Loucy (cell line): Measurements from ENCODE around the gene CD7.
A peak's percentile ranks its signal among the peaks of the same experiment; 100 is the strongest.

Experiments used
- H2AFZ ChIP-seq: fragments of 200-600 bp; sonication (generic); 2 replicates; pipeline ENCODE4 v1.6.0; 2016; ENCODE audit warnings: antibody characterized with exemption, mild to moderate bottlenecking, low read length, moderate library complexity
- H3F3A ChIP-seq: fragments of 200-600 bp; 2 replicates; pipeline ENCODE4 v1.6.0; 2016; ENCODE audit warnings: antibody characterized with exemption, low read depth, mild to moderate bottlenecking
- H3K27me3 ChIP-seq: fragments of 200-600 bp; sonication (generic); 2 replicates; pipeline ENCODE4 v1.6.1; 2014; ENCODE audit warnings: low read length, mild to moderate bottlenecking; ENCODE audit not compliant: insufficient read depth, poor library complexity, severe bottlenecking
- H3K36me3 ChIP-seq: fragments of 200-600 bp; sonication (generic); 2 replicates; pipeline ENCODE4 v1.6.1; 2016; ENCODE audit warnings: low read length; ENCODE audit not compliant: insufficient read depth
- H3K4me1 ChIP-seq: fragments of 200-600 bp; sonication (generic); 2 replicates; pipeline ENCODE4 v1.5.1; 2014; ENCODE audit warnings: low read length, mild to moderate bottlenecking; ENCODE audit not compliant: insufficient read depth, poor library complexity, severe bottlenecking
- H3K4me2 ChIP-seq: fragments of 200-600 bp; sonication (generic); 2 replicates; pipeline ENCODE4 v1.6.0; 2014; ENCODE audit warnings: antibody characterized with exemption, low read length, low read depth, mild to moderate bottlenecking; ENCODE audit not compliant: poor library complexity, severe bottlenecking
- H3K4me3 ChIP-seq: fragments of 200-600 bp; sonication (generic); 2 replicates; pipeline ENCODE4 v1.5.1; 2014; ENCODE audit warnings: low read length, mild to moderate bottlenecking, mixed read lengths; ENCODE audit not compliant: poor library complexity, severe bottlenecking
- H3K79me2 ChIP-seq: fragments of 200-600 bp; sonication (generic); 2 replicates; pipeline ENCODE4 v1.6.1; 2014; ENCODE audit warnings: low read length; ENCODE audit not compliant: insufficient read depth
- H3K9ac ChIP-seq: fragments of 200-600 bp; sonication (generic); 2 replicates; pipeline ENCODE4 v1.6.0; 2014; ENCODE audit warnings: mild to moderate bottlenecking, low read depth, low read length, moderate library complexity; ENCODE audit not compliant: poor library complexity, severe bottlenecking
- H3K9me2 ChIP-seq: fragments of 200-600 bp; sonication (generic); replicated peaks from 2 replicates; pipeline ENCODE4 v1.6.1; 2016; ENCODE audit warnings: low read depth, low read length, mixed read lengths
- H3K9me3 ChIP-seq: fragments of 200-600 bp; sonication (generic); 2 replicates; pipeline ENCODE4 v1.6.1; 2014; ENCODE audit warnings: mild to moderate bottlenecking, antibody characterized with exemption, low read length, low read depth; ENCODE audit not compliant: insufficient read depth
- H4K20me1 ChIP-seq: fragments of 200-600 bp; sonication (generic); 2 replicates; pipeline ENCODE4 v1.6.0; 2014; ENCODE audit warnings: antibody characterized with exemption, low read length, mild to moderate bottlenecking; ENCODE audit not compliant: insufficient read depth, poor library complexity, severe bottlenecking
- CTCF ChIP-seq: fragments of 200-600 bp; sonication (generic); conservative IDR thresholded peaks from 2 replicates; pipeline ENCODE4 v1.5.1; 2014; ENCODE audit warnings: mild to moderate bottlenecking, antibody characterized with exemption, low read length
- EZH2phosphoT487 ChIP-seq: fragments of 200-600 bp; IDR thresholded peaks from 2 replicates; pipeline ENCODE4 v1.6.1; 2018; ENCODE audit warnings: antibody characterized with exemption, mild to moderate bottlenecking, moderate library complexity, borderline replicate concordance

CD7 gene

GRCh38 chr17:82302568-82302963, 14.8 kb downstream of the CD7 start:
- peak overlapping the region; percentile 87 for H3K4me2 ChIP-seq
- no peaks in the 10 kb centered on the region for H3K9me3 ChIP-seq
- no peaks in the 10 kb centered on the region for H3K9me2 ChIP-seq
- no peaks in the 10 kb centered on the region for H3K36me3 ChIP-seq
- H3K4me1 ChIP-seq = peaks cover 87% of the 10 kb centered on the region
- H3K27me3 ChIP-seq = no peaks in the 10 kb centered on the region
- H3F3A ChIP-seq = peaks cover 19% of the 10 kb centered on the region
- TF ChIP-seq CTCF (no peak), EZH2phosphoT487 (no peak)
- no peaks in the 10 kb centered on the region for H4K20me1 ChIP-seq
- H2AFZ ChIP-seq = no peak overlapping the region
- H3K79me2 ChIP-seq = peaks cover 26% of the 10 kb centered on the region
- H3K9ac ChIP-seq = peak overlapping the region; percentile 98
- peak overlapping the region; percentile 78 for H3K4me3 ChIP-seq

GRCh38 chr17:82301916-82302567, 15.4 kb downstream of the CD7 start:
- peaks cover 92% of the 10 kb centered on the region for H3K4me1 ChIP-seq
- H3K27me3 ChIP-seq = no peaks in the 10 kb centered on the region
- no peaks in the 10 kb centered on the region for H3K9me3 ChIP-seq
- no peak overlapping the region for H2AFZ ChIP-seq
- peak overlapping the region; percentile 87 for H3K4me2 ChIP-seq
- H3K79me2 ChIP-seq = peaks cover 26% of the 10 kb centered on the region
- H3F3A ChIP-seq = peaks cover 22% of the 10 kb centered on the region
- TF ChIP-seq CTCF (no peak), EZH2phosphoT487 (no peak)
- peak overlapping the region; percentile 78 for H3K4me3 ChIP-seq
- no peaks in the 10 kb centered on the region for H3K36me3 ChIP-seq
- peak overlapping the region; percentile 98 for H3K9ac ChIP-seq
- no peaks in the 10 kb centered on the region for H3K9me2 ChIP-seq
- H4K20me1 ChIP-seq = no peaks in the 10 kb centered on the region

- H3K9ac ChIP-seq = peak overlapping the region; percentile 98
- H3K4me1 ChIP-seq = peaks cover 92% of the 10 kb centered on the region
- H4K20me1 ChIP-seq = no peaks in the 10 kb centered on the region
- H3K9me2 ChIP-seq = no peaks in the 10 kb centered on the region
- peak overlapping the region; percentile 87 for H3K4me2 ChIP-seq
- TF ChIP-seq CTCF = no peak
- TF ChIP-seq EZH2phosphoT487 = no peak
- H3F3A ChIP-seq = peaks cover 16% of the 10 kb centered on the region
- H3K4me3 ChIP-seq = peak overlapping the region; percentile 78
- no peaks in the 10 kb centered on the region for H3K36me3 ChIP-seq
- H3K79me2 ChIP-seq = peaks cover 26% of the 10 kb centered on the region
- no peaks in the 10 kb centered on the region for H3K9me3 ChIP-seq
- H3K27me3 ChIP-seq = no peaks in the 10 kb centered on the region
- H2AFZ ChIP-seq = no peak overlapping the region
Observed at GRCh38 chr17:82301300-82301915, 16.0 kb downstream of the CD7 start.
